Measurements from ENCODE around the gene STEAP4.
"Not testable (repeated sequence)": the region's sequence is repeated elsewhere in the genome, so short reads cannot be mapped to it uniquely, and the experiment has no call there.

The STEAP4 gene

GRCh38 chr7:88312061-88312663, 5.5 kb upstream of the STEAP4 start:
- no peak for DNase-seq (ENCODE audit: low spot score)

DNA sequence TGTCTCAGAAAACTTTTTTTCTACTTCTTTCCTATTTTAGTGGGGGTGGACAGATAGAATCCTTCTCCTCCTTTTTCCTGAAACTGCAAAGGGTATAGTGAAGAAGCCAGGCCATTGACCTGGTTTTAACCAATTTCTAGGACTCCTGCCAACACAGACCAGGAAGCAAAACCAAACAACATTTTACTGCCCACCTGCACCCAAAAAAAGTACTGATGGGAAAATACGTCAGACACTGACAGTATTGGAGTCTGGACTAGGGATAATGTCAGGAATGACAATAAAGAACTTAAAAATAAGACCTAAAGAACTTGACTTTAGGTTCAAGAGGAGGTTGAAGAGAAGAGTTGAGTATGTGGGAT, 5.0 kb upstream of the STEAP4 start:
- no peak for DNase-seq (ENCODE audit: low spot score)

GRCh38 chr7:88310956-88311674, 4.4 kb upstream of the STEAP4 start:
- DNase-seq (ENCODE audit: low spot score): no peak

- no peak for DNase-seq (ENCODE audit: low spot score)
Observed at GRCh38 chr7:88309819-88310218, 3.1 kb upstream of the STEAP4 start.

GRCh38 chr7:88307823-88308222, 1.1 kb upstream of the STEAP4 start:
- no peak for DNase-seq (ENCODE audit: low spot score)

- no peak for DNase-seq (ENCODE audit: low spot score)
Observed at GRCh38 chr7:88307412-88307811, 718 bp upstream of the STEAP4 start.

DNA sequence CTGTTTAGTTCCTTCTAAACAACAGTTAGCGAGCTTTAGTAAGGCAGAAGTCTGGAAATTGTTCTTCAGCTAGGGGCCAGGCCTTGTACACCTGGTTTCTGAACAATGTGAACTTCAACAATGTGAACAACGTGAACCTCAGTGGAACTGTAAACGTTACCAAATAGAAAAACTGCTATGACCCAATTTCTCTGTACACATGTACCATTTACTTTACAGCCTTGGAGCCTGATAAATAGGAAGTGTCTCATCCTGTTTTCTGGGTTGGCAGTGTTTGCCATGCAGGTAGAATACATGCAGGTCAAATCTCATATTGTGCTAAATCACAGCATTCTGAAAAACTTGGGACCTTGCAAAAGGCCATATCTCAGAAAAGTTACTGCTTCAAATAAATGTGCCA, 1.6 kb downstream of the STEAP4 start:
- DNase-seq (ENCODE audit: low spot score): no peak

DNA sequence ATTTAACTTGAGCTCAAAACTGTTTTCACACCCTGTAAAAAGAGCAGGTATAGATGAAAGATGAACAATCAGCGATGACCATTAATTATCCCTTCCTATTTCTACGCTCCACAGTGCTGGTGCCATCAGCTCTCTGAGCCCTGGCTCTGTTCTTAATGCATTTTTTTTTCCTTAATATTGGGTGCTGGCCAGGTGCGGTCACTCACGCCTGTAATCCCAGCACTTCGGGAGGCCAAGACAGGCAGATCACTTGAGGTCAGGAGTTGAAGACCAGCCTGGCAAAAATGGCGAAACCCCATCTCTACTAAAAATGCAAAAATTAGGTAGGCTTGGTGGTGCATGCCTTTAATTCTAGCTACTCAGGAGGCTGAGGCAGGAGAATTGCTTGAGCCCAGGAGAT, 4.2 kb downstream of the STEAP4 start:
- no peak for DNase-seq (ENCODE audit: low spot score)

DNA sequence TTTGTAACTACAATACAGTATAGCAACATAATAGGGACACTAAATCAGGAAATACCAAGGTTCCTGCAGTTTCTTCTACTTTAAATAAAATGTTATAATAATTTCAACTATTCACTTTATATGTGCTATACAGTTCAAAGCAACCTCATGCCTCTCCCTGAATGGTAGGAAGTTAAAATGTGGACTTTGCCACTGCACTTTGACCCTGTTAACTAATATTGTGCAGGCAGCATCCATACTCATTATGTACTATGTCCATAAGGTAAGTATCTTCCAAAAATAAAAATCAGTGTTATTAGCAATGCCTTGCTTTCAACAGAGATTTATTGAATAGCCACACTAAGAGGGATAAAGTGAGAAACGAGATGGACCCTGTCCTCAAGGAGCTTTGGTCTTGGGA, 4.8 kb downstream of the STEAP4 start:
- no peak for DNase-seq (ENCODE audit: low spot score)

DNA sequence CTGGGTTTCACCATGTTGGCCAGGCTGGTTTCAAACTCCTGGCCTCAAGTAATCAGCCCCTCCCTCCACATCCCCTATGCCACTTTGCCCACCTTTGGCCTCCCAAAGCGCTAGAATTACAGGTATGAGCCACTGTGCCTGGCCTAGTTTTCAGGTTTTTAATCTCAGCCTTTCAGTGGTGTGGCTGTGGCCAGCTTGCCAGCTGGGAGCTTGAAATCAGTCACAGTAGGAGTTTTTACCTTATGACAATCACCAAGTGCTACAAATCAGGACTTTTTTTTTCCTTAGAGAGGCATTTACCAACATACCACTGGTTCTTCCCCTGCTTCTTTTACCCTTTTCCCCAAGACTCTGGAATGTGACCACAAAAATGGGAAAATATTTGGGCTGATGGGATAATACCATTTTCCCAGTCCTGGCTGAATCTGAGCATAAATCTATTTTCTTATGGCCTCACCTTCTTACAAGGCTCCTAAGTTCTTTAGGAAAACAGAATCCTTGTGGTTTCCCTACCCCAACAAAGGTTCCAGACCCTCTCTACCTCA, 6.2 kb downstream of the STEAP4 start:
- DNase-seq (ENCODE audit: low spot score): no peak

DNA sequence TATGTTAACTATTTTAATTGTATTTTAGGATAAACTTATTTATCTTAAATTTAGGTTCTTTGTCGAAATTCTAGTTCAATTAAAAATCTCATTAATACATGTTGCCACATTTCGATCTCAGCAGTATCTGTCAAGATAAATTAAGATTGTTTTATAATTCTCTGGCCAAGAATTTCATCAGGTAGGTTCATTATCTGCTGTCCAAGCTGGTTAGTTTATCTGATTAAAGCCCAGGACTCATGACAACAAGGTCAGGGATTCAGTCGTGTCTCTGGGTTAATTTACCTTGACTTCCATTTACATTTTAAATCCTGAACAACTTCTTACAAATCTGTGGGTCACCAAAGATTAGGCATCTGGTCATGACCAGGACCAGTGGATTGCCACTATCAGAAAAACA, 7.6 kb downstream of the STEAP4 start:
- no peak for DNase-seq (ENCODE audit: low spot score)

DNA sequence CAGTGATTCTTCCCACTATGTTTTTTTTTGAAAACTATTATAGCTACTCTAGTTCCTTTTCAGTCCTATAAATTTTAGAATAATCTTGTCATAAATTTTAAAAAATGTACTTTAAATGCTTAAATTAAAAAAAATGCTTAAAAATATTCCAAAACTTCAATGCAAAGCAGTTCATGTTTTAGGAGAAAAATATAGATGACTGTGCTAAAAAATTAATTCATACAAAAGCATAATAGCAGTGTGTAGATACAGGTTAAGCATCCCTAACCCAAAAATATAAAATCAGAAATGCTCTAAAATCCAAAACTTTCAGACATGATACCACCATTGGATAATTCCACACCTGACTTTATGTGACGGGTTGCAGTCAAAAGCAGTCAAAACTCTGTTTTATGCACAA, 12.8 kb downstream of the STEAP4 start:
- DNase-seq (ENCODE audit: low spot score): no peak

DNA sequence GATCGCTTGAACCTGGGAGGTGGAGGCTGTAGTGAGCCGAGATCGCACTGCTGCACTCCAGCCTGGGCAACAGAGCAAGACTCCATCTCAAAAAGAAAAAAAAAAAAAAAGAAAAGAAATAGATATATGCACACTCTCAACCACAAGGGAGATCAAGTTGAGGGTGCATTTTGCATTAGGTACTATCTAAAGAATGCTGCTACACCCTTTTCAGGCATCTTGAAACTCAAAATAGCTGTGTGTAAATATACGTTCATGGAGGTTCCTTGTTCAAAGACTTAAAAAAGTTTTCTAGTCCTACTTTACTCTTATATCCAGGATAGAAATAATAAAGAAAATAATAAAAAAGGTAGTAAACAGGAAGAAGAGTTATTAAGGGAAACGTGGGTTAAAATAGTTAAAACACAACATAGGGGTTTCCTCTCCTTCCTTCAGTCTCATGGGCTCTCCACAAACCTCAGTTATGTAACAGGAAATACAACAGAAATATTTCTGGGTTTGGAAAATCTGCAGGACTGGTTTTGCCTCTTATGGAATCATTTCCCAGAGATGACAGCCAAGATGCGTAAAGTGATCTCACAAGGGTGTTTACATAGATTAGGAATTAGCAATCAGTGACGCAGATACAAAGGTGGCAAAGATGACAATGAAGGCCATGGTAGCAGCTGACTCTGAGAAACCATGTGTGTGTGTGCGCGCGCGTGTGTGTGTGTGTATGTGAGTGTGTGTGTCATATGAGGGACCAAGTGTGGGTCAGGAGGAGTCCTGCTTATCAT, 15.1 kb downstream of the STEAP4 start:
- DNase-seq (ENCODE audit: low spot score): no peak

DNA sequence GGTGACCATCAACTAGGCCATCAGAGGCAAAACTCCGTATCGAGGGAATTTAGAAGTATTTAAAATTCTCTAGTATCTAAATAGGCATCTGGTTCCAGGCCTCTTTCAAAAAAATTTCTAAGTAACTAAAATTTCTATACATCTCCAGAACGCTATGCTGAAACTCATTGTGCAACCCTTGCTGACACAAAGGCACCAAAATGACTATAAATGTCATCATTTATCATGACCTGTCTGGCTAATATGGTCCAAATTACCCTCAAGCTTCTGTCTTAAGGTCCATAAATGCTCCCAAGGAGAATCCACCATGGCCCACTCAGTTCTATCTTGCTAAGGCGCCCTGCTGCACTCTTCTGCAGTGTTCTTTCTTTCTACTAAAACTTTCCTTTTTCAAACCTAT, 16.2 kb downstream of the STEAP4 start:
- DNase-seq (ENCODE audit: low spot score): no peak

DNA sequence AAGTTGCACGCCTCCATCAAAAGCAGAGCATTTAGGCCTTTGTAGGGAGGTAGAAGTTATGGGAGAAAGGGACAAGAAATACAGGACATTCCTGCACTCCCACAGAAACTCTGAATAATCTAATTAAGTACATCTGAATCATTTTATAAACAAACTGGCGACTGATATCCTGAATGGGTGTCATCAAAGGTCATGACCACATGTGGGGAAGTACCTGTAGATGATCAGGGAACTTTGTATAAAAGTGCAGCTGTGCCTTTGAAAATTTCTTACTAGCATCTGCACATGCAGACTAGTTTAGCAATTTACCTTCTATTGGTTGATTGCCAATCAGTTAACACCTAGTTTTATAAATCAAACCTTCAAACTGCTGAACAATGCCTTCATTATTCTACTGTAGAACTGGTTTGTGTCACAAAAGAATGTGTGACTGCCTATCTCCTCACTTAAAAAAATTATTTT, 17.1 kb downstream of the STEAP4 start:
- no peak for DNase-seq (ENCODE audit: low spot score)

- DNase-seq (ENCODE audit: low spot score): no peak
Observed at GRCh38 chr7:88281749-88282148, 24.9 kb downstream of the STEAP4 start.

- DNase-seq (ENCODE audit: low spot score): no peak
Observed at GRCh38 chr7:88280801-88281200, 25.9 kb downstream of the STEAP4 start.

GRCh38 chr7:88279323-88279722, 27.4 kb downstream of the STEAP4 start:
- DNase-seq (ENCODE audit: low spot score): no peak

DNA sequence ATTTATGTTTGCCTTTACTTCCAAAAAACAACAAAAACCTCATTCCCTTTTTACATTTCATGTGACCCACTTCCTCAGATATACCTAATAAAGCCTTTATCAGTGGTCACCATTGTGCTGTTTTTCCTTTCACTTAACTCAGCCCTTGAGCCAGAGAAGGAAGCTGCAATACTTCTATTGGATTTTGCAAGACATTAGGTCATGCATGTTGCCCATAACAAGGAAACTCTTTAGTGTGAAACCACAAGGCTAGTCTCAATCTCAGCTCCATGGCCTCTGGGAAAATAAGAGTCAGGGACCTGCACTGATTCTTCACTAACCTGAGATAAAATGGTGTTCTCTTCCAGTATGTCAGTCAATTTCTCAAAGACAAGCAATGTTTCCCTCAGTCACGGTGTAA, 27.8 kb downstream of the STEAP4 start:
- DNase-seq (ENCODE audit: low spot score): no peak

DNA sequence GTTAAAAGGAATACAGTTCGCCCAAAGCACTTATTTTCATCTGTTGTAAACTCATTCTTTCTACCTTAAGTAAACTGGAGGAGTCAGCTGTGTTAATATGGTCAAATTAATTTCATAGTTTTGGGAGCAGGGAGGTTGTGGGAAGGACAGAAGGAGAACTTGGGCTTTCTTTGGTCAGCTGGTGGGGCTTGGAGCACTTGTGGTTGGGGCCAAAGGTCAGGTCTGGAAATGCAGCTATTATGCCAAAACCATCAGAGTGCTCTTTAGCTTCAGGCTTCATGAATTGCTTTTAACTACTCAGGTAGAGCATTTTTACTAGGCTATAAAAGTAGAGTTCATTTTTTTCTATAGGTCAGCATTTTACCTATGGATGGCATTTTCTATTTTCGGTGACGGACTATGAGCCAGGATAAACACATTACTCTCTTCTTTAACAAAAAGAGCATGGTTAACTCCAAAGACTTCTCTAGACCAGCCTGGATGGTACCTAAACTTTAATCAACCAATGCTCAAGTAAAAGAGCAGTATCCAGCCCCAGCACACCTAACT, 30.0 kb downstream of the STEAP4 start:
- DNase-seq (ENCODE audit: low spot score): no peak

- not testable (repeated sequence) for DNase-seq (ENCODE audit: low spot score)
Observed at GRCh38 chr7:88274856-88275255, 31.8 kb downstream of the STEAP4 start.

- no peak for DNase-seq (ENCODE audit: low spot score)
Observed at GRCh38 chr7:88269586-88269985, 37.1 kb downstream of the STEAP4 start.

DNA sequence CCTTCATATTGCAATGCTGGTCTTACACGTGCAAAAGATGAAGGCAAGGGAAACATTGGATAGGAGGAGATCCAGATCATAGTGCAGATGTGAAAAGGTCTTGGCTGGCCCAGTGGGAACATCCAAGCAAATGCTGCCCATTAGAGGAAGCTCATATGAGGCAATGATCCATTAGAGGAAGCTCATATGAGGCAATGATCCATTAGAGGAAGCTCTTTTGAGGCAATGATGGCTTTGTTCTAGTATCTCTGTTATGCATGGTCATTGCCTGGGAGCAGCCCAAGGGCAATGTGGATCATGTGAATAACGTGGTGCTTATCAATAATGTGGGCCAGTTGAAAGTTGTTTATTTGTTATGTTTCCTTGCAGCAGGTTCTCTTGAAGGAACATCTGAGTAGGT, 37.8 kb downstream of the STEAP4 start:
- DNase-seq (ENCODE audit: low spot score): no peak

Data from kidney capillary endothelial cell (primary cell).